ENCODE results near the gene DLX2.

DLX2 gene

GRCh38 chr2:172049567-172050120, 53.1 kb downstream of the DLX2 start:
- no peak for DNase-seq

All from fibroblast of skin of right biceps (primary cell).